Measurements from ENCODE around the gene PARD6B. TPM values are rescaled to one million over a fixed set of nuclear protein-coding genes. Genes with fewer than 3 reads are reported as not detected.

The PARD6B gene, protein sequence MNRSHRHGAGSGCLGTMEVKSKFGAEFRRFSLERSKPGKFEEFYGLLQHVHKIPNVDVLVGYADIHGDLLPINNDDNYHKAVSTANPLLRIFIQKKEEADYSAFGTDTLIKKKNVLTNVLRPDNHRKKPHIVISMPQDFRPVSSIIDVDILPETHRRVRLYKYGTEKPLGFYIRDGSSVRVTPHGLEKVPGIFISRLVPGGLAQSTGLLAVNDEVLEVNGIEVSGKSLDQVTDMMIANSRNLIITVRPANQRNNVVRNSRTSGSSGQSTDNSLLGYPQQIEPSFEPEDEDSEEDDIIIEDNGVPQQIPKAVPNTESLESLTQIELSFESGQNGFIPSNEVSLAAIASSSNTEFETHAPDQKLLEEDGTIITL
- total RNA-seq (15.5 and 20.0 TPM in 2 replicates), polyA plus RNA-seq (10.2 and 20.4 TPM in 2 replicates)

DNA sequence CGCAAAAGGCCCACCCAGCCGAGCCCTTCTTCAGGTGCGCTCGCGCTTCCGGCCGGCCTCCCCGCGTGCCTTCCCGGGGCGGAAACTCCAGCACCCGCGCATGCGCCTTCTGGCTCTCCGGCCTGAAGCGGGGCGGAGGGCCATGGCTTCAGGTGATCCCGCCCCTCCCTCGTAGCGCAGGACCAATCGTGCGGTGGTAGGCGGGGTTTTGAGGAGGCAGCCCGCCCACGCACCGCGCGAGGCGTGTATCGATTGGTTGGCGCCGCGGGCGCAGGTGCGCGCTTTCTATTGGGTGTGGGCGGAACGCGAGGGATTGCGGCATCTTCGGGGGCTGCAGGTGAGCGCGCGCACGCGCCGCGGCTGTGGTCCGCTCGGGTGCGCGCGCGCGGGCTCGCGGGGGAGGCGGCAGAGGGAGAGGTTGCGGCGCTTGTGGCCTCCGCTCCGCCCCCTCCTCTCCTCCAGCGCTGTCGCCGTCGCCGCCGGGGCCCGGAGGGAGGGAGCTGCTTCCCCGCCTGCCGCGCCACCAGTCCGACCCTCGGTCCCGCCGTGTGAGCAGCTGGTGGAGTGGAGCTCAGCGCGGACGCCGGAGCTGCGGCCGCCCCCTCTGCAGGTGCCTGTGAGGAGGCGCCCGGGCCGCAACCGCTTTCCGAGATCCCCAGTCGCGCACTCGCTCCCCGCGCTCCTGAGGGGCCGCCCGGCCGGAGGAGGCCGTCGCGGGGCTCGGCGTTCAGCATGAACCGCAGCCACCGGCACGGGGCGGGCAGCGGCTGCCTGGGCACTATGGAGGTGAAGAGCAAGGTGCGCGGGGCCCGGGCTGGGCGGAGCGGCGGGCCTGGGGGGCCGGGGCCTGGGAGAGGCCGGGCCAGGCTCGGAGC, at the start of gene PARD6B:
Gene PARD6B, plus strand, starts transcription at position 526 of the 875 bp plus-strand sequence. Its CDS starts 207 bp downstream, at position 733.
- TF ChIP-seq CTCF (IDR thresholded peaks at IDR 0.05; ENCODE audit: low read depth, low read length), result no peak
- Histone ChIP-seq H3K9me3 (ENCODE audit: low read depth) (no peaks in the 10 kb centered on the region), H3K4me1 (ENCODE audit: low read depth) (peaks cover 39% of the 10 kb centered on the region), H3K27me3 (no peaks in the 10 kb centered on the region), H3K27ac (peak within 1 kb of the TSS; percentile 95), H3K36me3 (no peaks in the 10 kb centered on the region), H3K4me3 (peak within 1 kb of the TSS; percentile 67)
- DNase-seq (ENCODE audit: low read depth in 1 of 2, low spot score in 1 of 2), result peak; percentile 96 to 100

- TF ChIP-seq CTCF (IDR thresholded peaks at IDR 0.05; ENCODE audit: low read depth, low read length), result no peak
- Histone ChIP-seq H3K36me3 (no peaks in the 10 kb centered on the region), H3K27me3 (no peaks in the 10 kb centered on the region), H3K27ac (no peak overlapping the region), H3K9me3 (ENCODE audit: low read depth) (no peaks in the 10 kb centered on the region), H3K4me1 (ENCODE audit: low read depth) (peaks cover 10% of the 10 kb centered on the region), H3K4me3 (no peak overlapping the region)
- no peak for DNase-seq (ENCODE audit: low read depth in 1 of 2, low spot score in 1 of 2)
These were observed 49.3 kb upstream of the PARD6B start for GRCh38 chr20:50682065-50682464.

DNA sequence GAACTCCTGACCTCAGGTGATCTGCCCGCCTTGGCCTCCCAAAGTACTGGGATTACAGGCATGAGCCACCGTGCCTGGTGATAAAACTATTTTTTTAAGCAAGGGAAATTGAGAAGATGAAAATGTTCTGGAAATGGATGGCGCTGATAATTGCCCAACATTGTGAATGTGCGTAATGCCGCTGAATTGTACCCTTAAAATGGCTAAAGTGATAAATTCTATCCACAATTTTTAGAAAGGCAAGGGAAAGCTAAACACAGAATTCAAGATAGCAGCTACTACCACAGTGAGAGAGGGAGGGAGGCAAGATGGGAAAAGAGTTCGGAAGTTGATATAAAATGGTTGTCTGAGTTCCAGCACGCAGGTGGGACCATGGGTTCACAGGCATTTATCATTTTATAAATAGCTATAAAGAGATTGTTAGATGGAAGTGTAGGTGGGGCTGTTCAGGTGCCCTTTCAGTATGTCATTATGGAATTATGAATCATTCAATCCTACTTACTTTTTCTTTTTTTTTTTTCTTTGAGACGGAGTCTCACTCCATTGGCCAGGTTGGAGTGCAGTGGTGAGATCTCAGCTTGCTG, 48.3 kb upstream of the PARD6B start:
- TF ChIP-seq CTCF (IDR thresholded peaks at IDR 0.05; ENCODE audit: low read depth, low read length), result no peak
- Histone ChIP-seq H3K4me1 (ENCODE audit: low read depth) (peaks cover 15% of the 10 kb centered on the region), H3K27ac (no peak overlapping the region), H3K9me3 (ENCODE audit: low read depth) (no peaks in the 10 kb centered on the region), H3K4me3 (no peak overlapping the region), H3K36me3 (no peaks in the 10 kb centered on the region), H3K27me3 (no peaks in the 10 kb centered on the region)
- no peak for DNase-seq (ENCODE audit: low read depth in 1 of 2, low spot score in 1 of 2)

GRCh38 chr20:50683570-50683969, 47.8 kb upstream of the PARD6B start:
- TF ChIP-seq CTCF (IDR thresholded peaks at IDR 0.05; ENCODE audit: low read depth, low read length), result no peak

GRCh38 chr20:50686821-50687220, 44.6 kb upstream of the PARD6B start:
- H3K9me3 ChIP-seq (ENCODE audit: low read depth), result no peaks in the 10 kb centered on the region
- H3K4me1 ChIP-seq (ENCODE audit: low read depth), result peaks cover 32% of the 10 kb centered on the region
- peak overlapping the region; percentile 85 for H3K27ac ChIP-seq
- H3K4me3 ChIP-seq, result no peak overlapping the region
- H3K27me3 ChIP-seq, result no peaks in the 10 kb centered on the region
- TF ChIP-seq CTCF (IDR thresholded peaks at IDR 0.05; ENCODE audit: low read depth, low read length), result no peak
- no peaks in the 10 kb centered on the region for H3K36me3 ChIP-seq
- peak in 1 of 2 donors; percentile 56 for DNase-seq (ENCODE audit: low read depth in 1 of 2, low spot score in 1 of 2)

More at GRCh38 chr20:50683570-50683969, 47.8 kb upstream of the PARD6B start:
- H3K4me3 ChIP-seq, result no peak overlapping the region
- no peak for DNase-seq (ENCODE audit: low read depth in 1 of 2, low spot score in 1 of 2)
- no peak overlapping the region for H3K27ac ChIP-seq
- H3K36me3 ChIP-seq, result no peaks in the 10 kb centered on the region
- H3K9me3 ChIP-seq (ENCODE audit: low read depth), result no peaks in the 10 kb centered on the region
- H3K4me1 ChIP-seq (ENCODE audit: low read depth), result peaks cover 11% of the 10 kb centered on the region
- no peaks in the 10 kb centered on the region for H3K27me3 ChIP-seq
